Lower leg skin (tissue), 4 donors: ENCODE data around the gene TRIO. TPM values are rescaled to one million over a fixed set of nuclear protein-coding genes. Genes with fewer than 3 reads are reported as not detected.

Experiments used
- DNase-seq, 2 donors: peaks; one replicate each; pipeline ENCODE4 v3.0.0-alpha.2; 2019; ENCODE audit warnings: low spot score in 2 of 2
- H3K4me3 ChIP-seq: fragments of 200-600 bp; sonication (generic); 2 replicates; pipeline ENCODE4 v1.5.1; 2017; ENCODE audit warnings: mild to moderate bottlenecking, low read depth; ENCODE audit not compliant: poor library complexity, severe bottlenecking
- CTCF ChIP-seq, 3 donors: fragments of 450-650 bp; IDR thresholded peaks; one replicate each; pipeline ENCODE4 v1.5.1; 2016; ENCODE audit warnings: antibody characterized with exemption in 3 of 3, mild to moderate bottlenecking in 3 of 3, moderate library complexity in 2 of 3
- POLR2A ChIP-seq, 2 donors: fragments of 450-650 bp; IDR thresholded peaks; one replicate each; pipeline ENCODE4 v1.6.1; 2016 to 2017; ENCODE audit warnings: antibody characterized with exemption in 2 of 2, mild to moderate bottlenecking in 1 of 2, moderate library complexity in 1 of 2
- WGBS, 2 donors: methylation state at CpG; one replicate each; pipeline ENCODE4 v1.1.5; 2018; 5-methylcytosine and 5-hydroxymethylcytosine counted together
- intact Hi-C: fragments of 100-400 bp; cut with DNase I; formaldehyde crosslinking; loops from one replicate; pipeline ENCODE4 v1.15.0; 2023; ENCODE audit warnings: low total_unique reads
- total RNA-seq, 4 donors: library from RNA; depleted of rRNA; stranded (reverse); fragments of >200 nt; gene quantifications; one replicate each; pipeline ENCODE4 v1.1.0, GENCODE V29; 2016

TRIO gene
- total RNA-seq, 4 donors from 2014 or later: 47.8 to 101 (median 64.5) TPM

GRCh38 chr5:14417792-14418765 lies 274.9 kb downstream of the TRIO start:
- WGBS, 2 donors: 87 to 89% methylated on average over 17 of the region's 17 CpGs
- intact Hi-C loops: no loop called here
- DNase-seq: no peak
- TF ChIP-seq CTCF (IDR thresholded peaks at IDR 0.05): no peak
- no peak for TF ChIP-seq POLR2A (IDR thresholded peaks at IDR 0.05)
- no peak overlapping the region for H3K4me3 ChIP-seq

GRCh38 chr5:14419686-14420085 lies 276.5 kb downstream of the TRIO start:
- WGBS, 2 donors: 95 to 97% methylated on average over 12 of the region's 12 CpGs

GRCh38 chr5:14420101-14420811 lies 277.1 kb downstream of the TRIO start:
- 78 to 86% methylated on average over 7 of the region's 7 CpGs for whole genome bisulfite sequencing, 2 donors
- H3K4me3 ChIP-seq: no peak overlapping the region
- intact Hi-C loops: no loop called here
- TF ChIP-seq CTCF (IDR thresholded peaks at IDR 0.05): no peak
- no peak for TF ChIP-seq POLR2A (IDR thresholded peaks at IDR 0.05)
- no peak for DNase-seq

More at GRCh38 chr5:14419686-14420085, 276.5 kb downstream of the TRIO start:
- no peak for DNase-seq
- intact Hi-C loops: no loop called here
- H3K4me3 ChIP-seq: no peak overlapping the region
- TF ChIP-seq CTCF (IDR thresholded peaks at IDR 0.05) (no peak), POLR2A (IDR thresholded peaks at IDR 0.05) (no peak)

- TF ChIP-seq CTCF (IDR thresholded peaks at IDR 0.05) (no peak), POLR2A (IDR thresholded peaks at IDR 0.05) (no peak)
- intact Hi-C loops: no loop called here
- WGBS, 2 donors: 81 to 91% methylated on average over 8 of the region's 8 CpGs
- H3K4me3 ChIP-seq: no peak overlapping the region
- no peak for DNase-seq
Measured at GRCh38 chr5:14421851-14422250, 278.7 kb downstream of the TRIO start.

- no peak for DNase-seq
- no peak for TF ChIP-seq POLR2A (IDR thresholded peaks at IDR 0.05)
- TF ChIP-seq CTCF (IDR thresholded peaks at IDR 0.05): no peak
- intact Hi-C loops: no loop called here
- 83 to 87% methylated on average over 7 of the region's 7 CpGs for WGBS, 2 donors
- no peak overlapping the region for H3K4me3 ChIP-seq
Measured at GRCh38 chr5:14424011-14424685, 281.0 kb downstream of the TRIO start.
